ENCODE measurements around the gene NPB.
A peak's percentile ranks its signal among the peaks of the same experiment; 100 is the strongest.

The NPB gene

DNA sequence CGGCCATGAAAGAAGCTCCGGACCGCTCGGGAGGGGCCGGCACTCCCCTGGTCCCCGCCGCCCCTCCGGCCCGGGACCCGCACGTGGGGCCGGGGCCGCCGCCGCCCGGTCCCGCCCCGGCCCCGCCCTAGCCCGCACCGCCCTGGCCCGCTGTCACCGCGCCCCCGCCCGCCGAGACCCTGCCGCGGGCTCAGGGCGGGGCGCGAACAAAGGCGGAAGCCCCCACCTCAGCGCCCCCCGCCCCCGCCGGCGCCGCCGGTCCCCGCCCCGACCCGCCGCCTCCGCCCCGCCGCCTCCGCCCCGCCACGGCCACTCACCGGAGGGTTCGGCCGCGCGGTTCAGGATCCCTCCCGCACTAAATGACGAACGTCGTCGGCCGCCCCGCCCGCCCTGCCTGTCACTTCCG, 31.1 kb upstream of the NPB start, which contains the start of gene ARHGDIA:
Gene ARHGDIA (minus strand): TSS at position 357 of the 406 bp plus-strand sequence. CDS start 1,407 bp downstream, outside the sequence.
- Histone ChIP-seq H3K27ac (ENCODE audit: poor library complexity, severe bottlenecking) (peak within 1 kb of the TSS; percentile 98), H3K4me1 (ENCODE audit: insufficient read depth, poor library complexity, severe bottlenecking) (peaks cover 31% of the 10 kb centered on the region), H3K9me3 (ENCODE audit: severe bottlenecking) (no peaks in the 10 kb centered on the region), H3K27me3 (ENCODE audit: insufficient read depth, poor library complexity, severe bottlenecking) (no peaks in the 10 kb centered on the region), H3K4me3 (ENCODE audit: severe bottlenecking) (peak within 1 kb of the TSS; percentile 82), H3K36me3 (ENCODE audit: low read depth) (peaks cover 34% of the 10 kb centered on the region)
- DNase-seq (ENCODE audit: low spot score) (peak; percentile 96), ATAC-seq (ENCODE audit: low read depth) (no peak)
- TF ChIP-seq, protein P1, sequence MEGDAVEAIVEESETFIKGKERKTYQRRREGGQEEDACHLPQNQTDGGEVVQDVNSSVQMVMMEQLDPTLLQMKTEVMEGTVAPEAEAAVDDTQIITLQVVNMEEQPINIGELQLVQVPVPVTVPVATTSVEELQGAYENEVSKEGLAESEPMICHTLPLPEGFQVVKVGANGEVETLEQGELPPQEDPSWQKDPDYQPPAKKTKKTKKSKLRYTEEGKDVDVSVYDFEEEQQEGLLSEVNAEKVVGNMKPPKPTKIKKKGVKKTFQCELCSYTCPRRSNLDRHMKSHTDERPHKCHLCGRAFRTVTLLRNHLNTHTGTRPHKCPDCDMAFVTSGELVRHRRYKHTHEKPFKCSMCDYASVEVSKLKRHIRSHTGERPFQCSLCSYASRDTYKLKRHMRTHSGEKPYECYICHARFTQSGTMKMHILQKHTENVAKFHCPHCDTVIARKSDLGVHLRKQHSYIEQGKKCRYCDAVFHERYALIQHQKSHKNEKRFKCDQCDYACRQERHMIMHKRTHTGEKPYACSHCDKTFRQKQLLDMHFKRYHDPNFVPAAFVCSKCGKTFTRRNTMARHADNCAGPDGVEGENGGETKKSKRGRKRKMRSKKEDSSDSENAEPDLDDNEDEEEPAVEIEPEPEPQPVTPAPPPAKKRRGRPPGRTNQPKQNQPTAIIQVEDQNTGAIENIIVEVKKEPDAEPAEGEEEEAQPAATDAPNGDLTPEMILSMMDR (IDR thresholded peaks at IDR 0.05; ENCODE audit: poor library complexity, severe bottlenecking), result no peak

DNA sequence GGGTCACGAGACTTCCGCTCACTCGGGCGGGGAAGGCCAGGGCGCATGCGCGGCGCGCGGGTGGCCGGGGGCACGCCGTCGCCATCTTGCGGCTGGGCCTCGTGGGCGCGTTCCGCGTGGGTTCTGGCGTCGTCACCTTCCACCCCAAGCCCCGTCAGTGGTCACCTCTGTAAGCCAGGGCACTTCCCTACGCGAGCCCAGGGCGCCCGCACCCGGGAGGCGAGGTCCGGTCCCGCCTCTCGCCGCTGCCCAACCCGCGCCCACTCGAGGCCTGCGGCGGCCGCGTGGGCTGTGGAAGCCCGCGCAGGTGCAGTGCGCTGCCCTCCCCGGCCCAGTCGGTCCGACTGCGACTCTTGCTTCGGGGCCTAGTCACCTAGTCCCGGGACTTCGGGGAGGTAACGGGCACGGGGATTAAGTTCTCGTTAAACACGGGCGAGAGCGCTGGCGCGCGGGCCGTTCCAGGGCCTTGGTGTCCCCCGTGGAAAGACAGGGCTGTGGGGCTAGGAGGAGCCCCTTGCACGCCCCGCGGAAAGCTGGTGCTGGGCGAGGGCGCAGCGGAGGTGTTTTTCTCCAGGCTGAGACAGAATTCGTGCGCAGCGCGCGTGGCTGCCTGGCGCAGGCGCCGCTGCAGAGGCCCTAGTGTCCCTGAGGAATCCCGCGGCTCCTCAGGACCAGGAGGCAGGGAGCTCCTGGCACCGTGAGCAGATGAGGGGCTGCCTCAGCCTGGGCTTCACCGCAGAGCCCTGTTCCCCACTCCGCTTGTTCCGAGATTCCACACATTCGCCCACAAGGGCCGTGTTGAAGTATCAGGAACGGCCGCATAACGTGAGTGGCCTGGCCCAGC, 30.4 kb upstream of the NPB start:
- ATAC-seq (ENCODE audit: low read depth), result no peak
- TF ChIP-seq, protein P1 (IDR thresholded peaks at IDR 0.05; ENCODE audit: poor library complexity, severe bottlenecking), result peak; percentile 29
- H3K4me1 ChIP-seq (ENCODE audit: insufficient read depth, poor library complexity, severe bottlenecking), result peaks cover 31% of the 10 kb centered on the region

DNA sequence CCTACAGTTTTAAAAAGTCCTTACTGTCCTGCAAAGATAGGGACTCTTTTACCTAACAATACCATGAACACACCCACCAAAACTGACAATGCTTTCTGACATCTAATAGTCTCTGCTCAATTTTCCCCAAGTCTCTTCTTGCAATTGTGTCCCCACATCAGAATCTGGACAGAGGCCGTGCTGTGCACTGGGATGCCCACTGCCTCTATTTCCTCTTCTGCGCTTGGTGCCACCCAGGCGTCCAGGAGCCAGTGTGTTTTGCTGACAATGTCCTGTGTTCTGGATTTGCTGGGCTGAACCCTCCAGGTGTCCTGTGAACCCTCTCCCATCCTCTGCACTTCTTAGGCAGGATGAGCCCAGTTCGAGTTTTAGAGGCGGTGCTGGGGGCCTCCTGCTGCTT, 24.5 kb upstream of the NPB start:
- H3K36me3 ChIP-seq (ENCODE audit: low read depth), result peaks cover 51% of the 10 kb centered on the region
- no peak overlapping the region for H3K4me3 ChIP-seq (ENCODE audit: severe bottlenecking)
- ATAC-seq (ENCODE audit: low read depth) (no peak), DNase-seq (ENCODE audit: low spot score) (no peak)
- no peak overlapping the region for H3K27ac ChIP-seq (ENCODE audit: poor library complexity, severe bottlenecking)
- H3K9me3 ChIP-seq (ENCODE audit: severe bottlenecking), result no peaks in the 10 kb centered on the region
- H3K4me1 ChIP-seq (ENCODE audit: insufficient read depth, poor library complexity, severe bottlenecking), result peaks cover 4% of the 10 kb centered on the region
- TF ChIP-seq, protein P1 (IDR thresholded peaks at IDR 0.05; ENCODE audit: poor library complexity, severe bottlenecking), result no peak
- H3K27me3 ChIP-seq (ENCODE audit: insufficient read depth, poor library complexity, severe bottlenecking), result no peaks in the 10 kb centered on the region

More for the DNA sequence above, 30.4 kb upstream of the NPB start:
- DNase-seq (ENCODE audit: low spot score), result peak; percentile 73
- Histone ChIP-seq H3K4me3 (ENCODE audit: severe bottlenecking) (peak overlapping the region; percentile 82), H3K27ac (ENCODE audit: poor library complexity, severe bottlenecking) (peak overlapping the region; percentile 98), H3K9me3 (ENCODE audit: severe bottlenecking) (no peaks in the 10 kb centered on the region), H3K27me3 (ENCODE audit: insufficient read depth, poor library complexity, severe bottlenecking) (no peaks in the 10 kb centered on the region), H3K36me3 (ENCODE audit: low read depth) (peaks cover 28% of the 10 kb centered on the region)

DNA sequence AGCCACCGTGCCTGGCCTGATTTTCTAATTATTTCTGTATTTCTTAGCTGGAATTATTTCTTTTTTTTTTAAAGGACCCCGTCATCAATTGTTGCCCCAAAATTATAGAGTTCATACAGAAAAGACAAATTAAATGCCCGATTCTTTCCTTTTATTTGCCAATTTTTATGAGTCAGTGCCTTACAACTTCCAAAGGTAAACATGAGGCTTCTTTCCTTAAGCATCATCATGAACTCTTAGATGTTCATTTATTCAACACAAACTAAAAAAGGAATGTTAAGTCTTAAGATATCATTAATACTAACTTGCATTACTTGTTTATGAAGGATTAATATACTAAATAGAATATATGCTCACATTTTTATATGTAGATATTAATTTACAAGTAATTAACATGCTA, 23.7 kb upstream of the NPB start:
- Histone ChIP-seq H3K4me1 (ENCODE audit: insufficient read depth, poor library complexity, severe bottlenecking) (no peaks in the 10 kb centered on the region), H3K4me3 (ENCODE audit: severe bottlenecking) (no peak overlapping the region), H3K27ac (ENCODE audit: poor library complexity, severe bottlenecking) (no peak overlapping the region), H3K27me3 (ENCODE audit: insufficient read depth, poor library complexity, severe bottlenecking) (no peaks in the 10 kb centered on the region), H3K9me3 (ENCODE audit: severe bottlenecking) (no peaks in the 10 kb centered on the region), H3K36me3 (ENCODE audit: low read depth) (peaks cover 55% of the 10 kb centered on the region)
- TF ChIP-seq, protein P1 (IDR thresholded peaks at IDR 0.05; ENCODE audit: poor library complexity, severe bottlenecking), result no peak
- DNase-seq (ENCODE audit: low spot score) (no peak), ATAC-seq (ENCODE audit: low read depth) (no peak)

DNA sequence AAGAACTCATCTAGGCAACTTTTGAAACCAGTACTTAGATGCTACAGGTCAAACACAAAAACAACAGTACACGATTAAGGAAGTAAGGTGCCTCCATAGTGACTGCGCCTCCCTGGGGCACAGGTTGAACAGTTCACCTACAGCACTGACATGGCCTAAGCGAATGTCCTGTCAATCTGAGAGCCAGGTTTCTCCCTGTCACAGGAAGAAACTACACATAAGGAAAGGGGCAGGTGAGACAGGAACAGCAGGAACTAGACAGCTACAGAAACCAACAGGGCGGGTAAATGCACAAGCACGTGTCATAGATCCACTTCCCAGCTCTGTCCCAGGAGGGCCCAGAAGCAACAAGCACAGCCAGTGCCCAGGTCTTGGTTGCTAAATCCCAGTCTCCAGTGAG, 22.9 kb upstream of the NPB start:
- Histone ChIP-seq H3K36me3 (ENCODE audit: low read depth) (peaks cover 63% of the 10 kb centered on the region), H3K4me1 (ENCODE audit: insufficient read depth, poor library complexity, severe bottlenecking) (no peaks in the 10 kb centered on the region), H3K9me3 (ENCODE audit: severe bottlenecking) (no peaks in the 10 kb centered on the region), H3K27ac (ENCODE audit: poor library complexity, severe bottlenecking) (no peak overlapping the region), H3K4me3 (ENCODE audit: severe bottlenecking) (no peak overlapping the region), H3K27me3 (ENCODE audit: insufficient read depth, poor library complexity, severe bottlenecking) (no peaks in the 10 kb centered on the region)
- DNase-seq (ENCODE audit: low spot score) (no peak), ATAC-seq (ENCODE audit: low read depth) (peak; percentile 33; the same call in 1 of the 3 replicates)
- TF ChIP-seq, protein P1 (IDR thresholded peaks at IDR 0.05; ENCODE audit: poor library complexity, severe bottlenecking), result no peak

Data from RWPE2 (cell line).